NCI-H510A treated with DMSO at 0.1 percent for 48 hours (cell line): ENCODE measurements around the gene RALGAPA1.
"Not testable (repeated sequence)": the region's sequence is repeated elsewhere in the genome, so short reads cannot be mapped to it uniquely, and the experiment has no call there.

ENCODE experiments used
- DNase-seq: peaks from one replicate; lab custom pipeline; 2025; lab: John Stamatoyannopoulos, UW

RALGAPA1 gene

GRCh38 chr14:35626947-35627346 is 182.1 kb downstream of the RALGAPA1 start:
- DNase-seq = not testable (repeated sequence)

- DNase-seq = not testable (repeated sequence)
Observed at GRCh38 chr14:35621996-35622395, 187.1 kb downstream of the RALGAPA1 start.

GRCh38 chr14:35619998-35620397 is 189.1 kb downstream of the RALGAPA1 start:
- not testable (repeated sequence) for DNase-seq

GRCh38 chr14:35619461-35619860 is 189.6 kb downstream of the RALGAPA1 start:
- DNase-seq = not testable (repeated sequence)

DNA sequence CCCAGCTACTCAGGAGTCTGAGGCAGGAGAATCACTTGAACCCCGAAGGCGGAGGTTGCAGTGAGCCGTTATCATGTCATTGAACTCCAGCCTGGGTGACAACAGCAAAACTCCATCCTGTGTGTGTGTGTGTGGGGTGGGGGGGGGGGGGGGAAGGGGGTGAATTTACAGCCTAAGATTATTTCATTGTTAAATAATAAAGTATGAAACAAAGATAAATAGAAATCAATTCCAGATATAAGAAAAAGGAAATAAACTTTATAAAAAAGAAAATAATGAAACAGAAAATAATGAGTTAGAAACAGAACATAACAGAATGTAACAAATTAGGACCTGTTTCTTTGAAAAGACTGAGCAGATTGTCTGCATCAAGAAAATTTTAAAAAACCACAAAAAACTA is 191.6 kb downstream of the RALGAPA1 start:
- DNase-seq = no peak

- no peak for DNase-seq
Observed at GRCh38 chr14:35607380-35607779, 201.7 kb downstream of the RALGAPA1 start.

- no peak for DNase-seq
Observed at GRCh38 chr14:35600253-35600652, 208.8 kb downstream of the RALGAPA1 start.

DNA sequence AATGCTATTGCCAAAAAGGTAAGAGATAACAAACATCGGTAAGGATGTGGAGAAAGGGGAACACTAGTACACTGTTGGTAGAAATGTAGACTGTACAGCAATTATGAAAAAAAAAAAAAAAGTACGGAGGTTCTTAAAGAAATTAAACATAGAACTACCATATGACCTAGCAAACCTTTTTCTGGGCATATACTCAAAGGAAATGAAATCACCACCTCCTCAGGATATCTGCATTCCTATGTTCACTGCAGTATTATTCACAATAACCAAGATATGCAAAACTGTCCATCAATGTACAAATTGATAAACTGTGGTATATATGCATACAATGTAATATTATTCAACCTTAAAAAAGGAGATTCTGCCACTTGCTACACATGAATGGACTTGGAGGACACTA is 214.5 kb downstream of the RALGAPA1 start:
- DNase-seq = no peak

- not testable (repeated sequence) for DNase-seq
Observed at GRCh38 chr14:35587373-35587772, 221.7 kb downstream of the RALGAPA1 start.

GRCh38 chr14:35578639-35579038 is 230.5 kb downstream of the RALGAPA1 start:
- no peak for DNase-seq

DNA sequence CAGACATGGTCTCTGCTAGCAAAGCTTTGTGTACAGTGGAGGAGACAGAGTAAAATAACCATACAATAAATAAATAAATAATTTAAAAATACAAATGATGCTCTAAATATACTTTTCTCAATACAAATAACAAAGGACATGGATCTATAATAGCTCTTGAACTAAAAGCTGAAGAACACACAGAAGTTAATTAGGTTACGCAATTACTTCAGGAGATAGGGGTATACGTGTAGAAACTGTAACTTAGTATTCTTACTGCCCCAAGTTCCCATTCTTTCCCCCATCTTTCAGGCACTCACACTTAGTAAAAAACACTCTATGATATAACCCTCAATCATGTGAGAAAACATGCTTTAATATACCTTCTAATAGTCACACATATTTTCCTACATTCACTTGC is 231.0 kb downstream of the RALGAPA1 start:
- no peak for DNase-seq

DNA sequence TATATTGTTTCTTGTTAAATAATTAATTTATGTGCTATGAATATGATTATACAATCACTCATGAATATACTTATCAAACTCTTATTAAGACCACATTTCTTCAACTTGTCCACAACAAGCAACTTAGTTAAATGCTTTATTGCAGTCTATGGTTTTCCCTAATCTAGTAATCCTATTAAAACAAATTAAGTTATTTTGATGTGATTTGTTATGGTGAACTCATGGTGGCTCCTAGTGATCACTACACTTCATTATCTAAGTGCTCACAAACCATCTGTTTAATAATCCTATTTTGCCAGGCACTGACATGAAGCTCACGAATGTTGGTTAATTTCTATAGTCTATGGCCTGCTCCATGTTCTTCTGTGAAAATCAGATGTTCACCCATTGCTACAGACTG is 232.2 kb downstream of the RALGAPA1 start:
- DNase-seq = no peak

- DNase-seq = no peak
Observed at GRCh38 chr14:35576260-35576659, 232.8 kb downstream of the RALGAPA1 start.

DNA sequence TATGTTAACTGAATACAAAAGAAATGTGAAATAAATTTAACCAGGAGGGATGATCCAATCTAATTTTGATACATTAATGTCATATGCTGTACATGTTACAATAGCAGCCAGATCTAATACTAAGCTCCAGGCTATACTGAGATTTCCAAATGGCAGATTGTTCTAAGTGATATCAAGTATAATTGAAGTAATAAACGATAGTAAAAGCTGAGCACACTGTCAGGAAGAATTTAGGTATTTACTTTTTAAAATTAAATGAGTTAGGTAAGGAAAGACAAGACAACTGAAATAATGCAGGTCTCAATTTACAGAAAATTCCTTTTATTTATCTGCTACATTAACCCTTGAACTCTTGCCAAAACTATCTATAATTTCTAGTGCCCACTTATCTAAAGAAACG is 235.2 kb downstream of the RALGAPA1 start:
- DNase-seq = no peak

GRCh38 chr14:35571598-35571997 is 237.5 kb downstream of the RALGAPA1 start:
- no peak for DNase-seq

DNA sequence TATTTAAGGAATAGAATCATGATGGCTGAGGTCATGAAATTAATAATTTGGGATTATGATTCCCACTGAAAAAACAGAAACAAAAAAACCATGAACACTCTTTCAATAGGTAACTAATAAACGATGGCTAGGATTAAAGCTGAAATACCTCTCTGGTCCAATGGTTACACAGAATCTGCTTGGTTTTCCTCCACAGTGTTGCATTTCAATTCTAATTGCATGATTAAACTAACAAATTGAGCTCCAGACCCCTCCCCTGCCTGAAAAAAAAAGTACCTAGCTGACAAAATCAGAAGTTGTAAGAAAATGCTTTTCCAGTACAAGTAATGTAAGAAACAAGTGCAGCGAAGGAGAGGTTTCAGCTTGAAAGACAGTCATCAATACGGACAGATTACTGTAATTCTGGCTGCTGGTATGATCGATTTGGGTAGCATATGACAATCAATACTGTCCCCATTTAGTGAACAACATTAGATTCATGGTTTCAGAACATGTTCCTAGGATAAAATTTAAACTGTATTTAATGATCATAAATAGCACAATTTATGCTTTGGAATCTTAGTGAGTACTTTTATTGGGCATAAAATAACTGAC is 243.1 kb downstream of the RALGAPA1 start:
- no peak for DNase-seq

GRCh38 chr14:35558680-35559079 is 250.4 kb downstream of the RALGAPA1 start:
- DNase-seq = no peak

DNA sequence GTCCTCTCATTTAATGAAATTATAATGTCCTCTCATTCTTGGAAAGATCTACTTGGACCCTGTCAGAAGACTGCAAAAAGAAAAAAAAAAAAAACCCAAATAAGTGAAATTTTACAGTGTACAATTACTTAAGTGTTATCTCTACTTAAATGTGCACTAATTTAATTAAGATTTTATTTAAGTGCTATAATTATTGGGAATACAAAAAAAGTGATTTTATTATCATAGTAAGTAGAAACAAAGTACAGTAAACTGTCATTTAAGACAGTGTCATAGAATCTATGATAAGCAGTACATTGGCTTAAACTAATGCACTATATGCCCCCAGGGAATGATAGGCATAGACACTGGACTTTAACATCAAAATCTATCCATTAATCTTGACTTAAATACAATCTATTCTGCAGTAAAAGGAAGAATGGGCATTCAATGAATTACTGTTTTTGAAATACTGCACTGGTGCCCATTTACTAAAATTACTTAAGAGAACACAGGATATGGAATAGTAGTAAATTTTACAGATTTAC is 251.8 kb downstream of the RALGAPA1 start:
- no peak for DNase-seq

GRCh38 chr14:35556548-35556947 is 252.5 kb downstream of the RALGAPA1 start:
- DNase-seq = no peak

GRCh38 chr14:35553808-35554207 is 255.3 kb downstream of the RALGAPA1 start:
- no peak for DNase-seq

DNA sequence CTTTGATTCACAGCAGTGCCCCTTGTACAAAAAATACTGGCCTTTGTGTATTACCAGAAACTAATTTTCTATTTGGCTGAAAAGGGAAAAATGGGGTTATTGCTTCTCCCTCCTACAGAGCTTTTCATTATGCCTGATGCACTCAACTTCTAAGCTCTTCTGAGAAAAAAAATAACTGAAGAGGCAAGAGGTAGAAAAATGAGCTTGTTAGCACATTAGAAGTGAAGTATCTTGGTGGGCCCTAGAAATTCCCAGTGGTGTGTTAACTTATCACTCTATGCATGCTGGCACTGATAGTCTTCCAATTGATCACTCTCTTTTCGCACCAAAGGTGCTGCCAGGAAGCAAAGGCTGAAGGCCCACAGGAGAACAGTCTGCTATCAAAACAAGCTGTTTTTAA is 258.0 kb downstream of the RALGAPA1 start:
- no peak for DNase-seq

- DNase-seq = no peak
Observed at GRCh38 chr14:35549551-35549950, 259.5 kb downstream of the RALGAPA1 start.

DNA sequence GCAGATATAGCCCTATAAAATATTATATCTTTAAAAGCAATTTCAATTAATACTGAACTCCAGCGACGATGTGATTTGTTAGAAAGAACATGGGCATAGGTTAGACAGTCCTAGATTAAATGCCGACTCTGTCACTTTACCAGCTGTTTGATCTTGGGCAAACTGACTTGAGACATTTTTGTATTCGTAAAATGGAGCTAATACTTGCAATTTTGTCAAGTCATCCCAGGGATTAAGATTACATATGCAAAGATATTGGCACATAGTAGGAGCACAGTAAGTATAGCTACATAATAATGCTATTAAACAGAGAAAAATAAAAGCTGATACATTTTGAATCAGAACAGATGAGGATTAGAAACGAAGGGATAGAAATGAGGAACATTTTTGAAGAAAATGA is 266.1 kb downstream of the RALGAPA1 start:
- DNase-seq = no peak

DNA sequence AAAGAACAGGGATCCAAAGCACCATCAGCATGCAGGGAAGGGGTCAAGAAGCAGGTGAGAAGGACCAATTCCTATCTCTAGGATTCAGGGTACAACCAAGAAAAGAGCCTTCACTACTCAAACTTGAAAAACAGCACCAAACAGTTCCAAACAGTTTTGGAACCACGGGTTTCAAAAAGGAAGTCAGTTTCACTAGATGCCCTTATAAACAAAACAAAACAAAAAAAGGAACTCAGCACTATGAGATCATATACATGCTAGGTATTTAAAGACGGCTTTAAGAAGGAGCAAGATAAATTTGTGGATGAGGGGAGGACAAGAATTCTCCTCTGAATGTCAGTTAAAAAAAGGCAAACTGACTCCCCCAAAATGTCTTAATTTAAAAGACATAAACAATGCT is 269.1 kb downstream of the RALGAPA1 start:
- DNase-seq = no peak
